Measurements from ENCODE around the gene PLEKHM3. TPM values are rescaled to one million over a fixed set of nuclear protein-coding genes. Genes with fewer than 3 reads are reported as not detected.

The PLEKHM3 gene
- total and polyA plus RNA-seq, 7 donors: 1.2 to 47.9 (median 29.1) TPM

- intact Hi-C loops (cut with DNase I): no loop called here
- TF ChIP-seq POLR2AphosphoS5 (IDR thresholded peaks at IDR 0.05) (no peak), CTCF (IDR thresholded peaks at IDR 0.05) (no peak), EP300 (IDR thresholded peaks at IDR 0.05) (no peak), POLR2A (IDR thresholded peaks at IDR 0.05) (no peak)
- no peak overlapping the region for H3K27ac ChIP-seq
- no peaks in the 10 kb centered on the region for H3K36me3 ChIP-seq
- 64 to 88% methylated on average over 3 of the region's 3 CpGs for WGBS, 2 donors
- no peaks in the 10 kb centered on the region for H3K9me3 ChIP-seq
- H3K4me3 ChIP-seq: no peak overlapping the region
- no peaks in the 10 kb centered on the region for H3K27me3 ChIP-seq
- no peaks in the 10 kb centered on the region for H3K4me1 ChIP-seq
- no peak for DNase-seq
Observed at GRCh38 chr2:207875473-207876212, 149.7 kb downstream of the PLEKHM3 start.

DNA sequence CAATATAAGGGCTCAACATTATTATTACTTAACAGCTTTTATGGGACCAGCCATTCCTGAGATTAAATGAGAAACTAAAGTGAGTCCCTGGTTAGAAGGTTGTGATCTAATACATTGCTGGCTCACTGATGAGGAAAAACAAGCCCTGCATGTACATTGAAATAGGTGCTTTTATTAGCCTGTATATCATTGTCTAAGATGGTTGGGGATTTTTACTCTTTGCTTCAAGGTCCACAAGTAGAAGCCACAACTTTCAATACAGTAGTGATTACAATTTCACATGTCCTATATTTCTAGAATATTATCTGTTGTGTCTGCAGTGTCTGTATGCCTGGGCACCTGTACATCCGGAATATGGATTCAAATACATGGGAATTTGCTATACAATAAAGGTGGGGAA, 151.5 kb downstream of the PLEKHM3 start:
- H3K9me3 ChIP-seq: no peaks in the 10 kb centered on the region
- H3K4me1 ChIP-seq: peaks cover 0 to 13% (median 3%) of the 10 kb centered on the region in 4 donors
- no peak overlapping the region for H3K4me3 ChIP-seq
- DNase-seq: no peak
- H3K27me3 ChIP-seq: no peaks in the 10 kb centered on the region
- H3K27ac ChIP-seq: no peak overlapping the region
- TF ChIP-seq EP300 (IDR thresholded peaks at IDR 0.05): no peak
- TF ChIP-seq POLR2A (IDR thresholded peaks at IDR 0.05): no peak
- TF ChIP-seq POLR2AphosphoS5 (IDR thresholded peaks at IDR 0.05): no peak
- TF ChIP-seq CTCF (IDR thresholded peaks at IDR 0.05): no peak
- intact Hi-C loops (cut with DNase I): no loop called here
- 96 to 99% methylated on average over 1 of the region's 1 CpG for WGBS, 2 donors
- H3K36me3 ChIP-seq: no peaks in the 10 kb centered on the region

GRCh38 chr2:207871911-207872310, 153.4 kb downstream of the PLEKHM3 start:
- peaks cover 0 to 24% (median 5%) of the 10 kb centered on the region in 4 donors for H3K4me1 ChIP-seq
- no peak overlapping the region for H3K4me3 ChIP-seq
- TF ChIP-seq POLR2AphosphoS5 (IDR thresholded peaks at IDR 0.05) (no peak), POLR2A (IDR thresholded peaks at IDR 0.05) (no peak), CTCF (IDR thresholded peaks at IDR 0.05) (no peak), EP300 (IDR thresholded peaks at IDR 0.05) (no peak)
- no peak for DNase-seq
- no peaks in the 10 kb centered on the region for H3K36me3 ChIP-seq
- no peaks in the 10 kb centered on the region for H3K27me3 ChIP-seq
- intact Hi-C loops (cut with DNase I): no loop called here
- no peaks in the 10 kb centered on the region for H3K9me3 ChIP-seq
- 97 to 98% methylated on average over 2 of the region's 2 CpGs for WGBS, 2 donors
- H3K27ac ChIP-seq: no peak overlapping the region

GRCh38 chr2:207871506-207871905, 153.8 kb downstream of the PLEKHM3 start:
- intact Hi-C loops (cut with DNase I): no loop called here
- 94 to 99% methylated on average over 1 of the region's 1 CpG for WGBS, 2 donors
- Histone ChIP-seq H3K27me3 (no peaks in the 10 kb centered on the region), H3K4me3 (no peak overlapping the region), H3K4me1 (peaks cover 0 to 26% (median 8%) of the 10 kb centered on the region in 4 donors), H3K36me3 (no peaks in the 10 kb centered on the region), H3K9me3 (no peaks in the 10 kb centered on the region), H3K27ac (no peak overlapping the region)
- TF ChIP-seq POLR2A (IDR thresholded peaks at IDR 0.05): no peak
- TF ChIP-seq CTCF (IDR thresholded peaks at IDR 0.05): no peak
- no peak for TF ChIP-seq EP300 (IDR thresholded peaks at IDR 0.05)
- TF ChIP-seq POLR2AphosphoS5 (IDR thresholded peaks at IDR 0.05): no peak
- no peak for DNase-seq
